OCI-LY7 (cell line): ENCODE data around the gene USP24.

Source experiments
- CTCF ChIP-seq: fragments of 200-600 bp; sonication (generic); conservative IDR thresholded peaks from 2 replicates; pipeline ENCODE4 v1.5.1; 2014; ENCODE audit warnings: mild to moderate bottlenecking, antibody characterized with exemption, low read length, moderate library complexity, mixed read lengths
- EZH2phosphoT487 ChIP-seq: fragments of 200-600 bp; sonication (generic); IDR thresholded peaks from 2 replicates; pipeline ENCODE4 v1.6.1; 2018; ENCODE audit warnings: low read depth, borderline replicate concordance, mild to moderate bottlenecking, mixed run types, antibody characterized with exemption, low read length, moderate library complexity, mixed read lengths

- TF ChIP-seq CTCF (no peak), EZH2phosphoT487 (no peak)
These were observed 42.5 kb downstream of the USP24 start for GRCh38 chr1:55172687-55173086.
